ENCODE data around the gene RWDD3.

DNA sequence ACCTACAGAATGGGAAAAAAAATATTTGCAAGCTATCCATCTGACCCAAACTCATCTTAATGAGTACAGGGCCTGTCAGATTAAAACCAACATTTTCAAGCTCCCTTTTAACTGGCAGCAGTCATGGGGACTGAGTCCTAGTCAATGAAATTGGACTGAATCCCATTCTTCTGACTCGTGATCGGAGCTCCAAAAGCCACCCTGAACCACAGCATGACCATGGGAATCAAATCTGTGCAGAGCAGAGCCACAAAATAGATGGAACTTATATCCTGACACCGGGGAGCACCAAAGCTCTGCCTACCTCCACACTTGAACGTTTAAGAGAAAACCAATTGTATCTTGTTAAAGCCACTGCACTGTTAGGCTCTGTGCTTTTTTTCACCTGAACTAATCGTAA is 5.0 kb upstream of the RWDD3 start:
- TF ChIP-seq CHD1 (IDR thresholded peaks at IDR 0.05; ENCODE audit: low read depth, low read length) (no peak), MYB (IDR thresholded peaks at IDR 0.05; ENCODE audit: borderline replicate concordance, low read depth, low read length) (no peak)
